ENCODE data around the gene OGFOD1. TPM values are rescaled to one million over a fixed set of nuclear protein-coding genes. Genes with fewer than 3 reads are reported as not detected.

Gene OGFOD1
- total and polyA plus RNA-seq, 2 of the 13 experiments (the other 11 are each of a cell fraction or from before 2014, with no cell fraction given), result 35.2 to 81.3 TPM

DNA sequence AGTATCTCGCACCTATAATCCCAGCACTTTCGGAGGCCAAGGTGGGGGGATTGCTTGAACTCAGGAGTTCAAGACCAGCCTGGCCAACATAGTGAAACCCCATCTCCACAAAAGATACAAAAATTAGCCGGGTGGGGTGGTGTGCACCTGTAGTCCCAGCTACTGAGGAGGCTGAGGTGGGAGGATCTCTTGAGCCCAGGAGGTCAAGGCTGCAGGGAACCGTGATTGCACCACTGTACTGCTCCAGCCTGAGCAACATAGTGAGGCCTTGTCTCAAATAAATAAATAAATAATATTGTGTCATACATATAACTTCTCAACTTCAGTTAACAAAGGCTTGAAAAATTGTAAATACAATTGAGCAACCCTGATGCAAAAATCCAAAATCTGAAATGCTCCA lies 34.2 kb upstream of the OGFOD1 start:
- ChIA-PET POLR2A (no interaction called here), CTCF (ENCODE audit: low intra/inter-chr PET ratio, low total read pairs) (no interaction called here)
- no TSS peak for BruUV-seq (replicated peaks)
- Histone ChIP-seq H3K27ac (ENCODE audit: extremely low read length, insufficient read depth, low read length) (no peak overlapping the region), H4K20me1 (ENCODE audit: insufficient read depth, low read length) (peaks cover under 1% of the 10 kb centered on the region; the same call in 1 of the 2 replicates), H3K4me1 (ENCODE audit: insufficient read depth, low read length) (peaks cover 37% of the 10 kb centered on the region), H3K27me3 (ENCODE audit: control insufficient read depth in 1 of 2, insufficient read depth in 2 of 2, low read length in 2 of 2) (no peaks in the 10 kb centered on the region), H2AFZ (ENCODE audit: low read length) (no peak overlapping the region), H3K4me2 (ENCODE audit: low read depth, low read length) (no peak overlapping the region), H3K79me2 (ENCODE audit: insufficient read depth, low read length) (peaks cover 77% of the 10 kb centered on the region), H3K9me3 (ENCODE audit: low read length) (no peaks in the 10 kb centered on the region), H3K36me3 (replicated peaks in 1 of 2; ENCODE audit: control insufficient read depth in 1 of 2, insufficient read depth in 2 of 2, low read length in 2 of 2) (peaks cover 5 to 24% of the 10 kb centered on the region in 2 experiments), H3K9ac (ENCODE audit: insufficient read depth, low read depth, low read length) (no peak overlapping the region), H3K4me3 (replicated peaks in 1 of 3; ENCODE audit: insufficient read depth in 1 of 3, low read depth in 2 of 3, low read length in 3 of 3) (no peak overlapping the region)
- no peak for ATAC-seq
- WGBS (ENCODE audit: low lambda C conversion rate), result 96% methylated on average over 4 of the region's 4 CpGs
- FAIRE-seq, result no peak
- intact Hi-C loops (cut with micrococcal nuclease; ENCODE audit: unreplicated experiment) (no loop called here), in situ Hi-C loops (cut with HindIII; ENCODE audit: extremely low pct_ligation_motif_present, low pct_unique_long_range_greater_than_20kb) (no loop called here)
- no peak for DNase-seq (ENCODE audit: low spot score)
- no peak for TF ChIP-seq ZZZ3 (CRISPR knock-in tag; IDR thresholded peaks at IDR 0.05; ENCODE audit: borderline replicate concordance)
- TF ChIP-seq, protein P1, sequence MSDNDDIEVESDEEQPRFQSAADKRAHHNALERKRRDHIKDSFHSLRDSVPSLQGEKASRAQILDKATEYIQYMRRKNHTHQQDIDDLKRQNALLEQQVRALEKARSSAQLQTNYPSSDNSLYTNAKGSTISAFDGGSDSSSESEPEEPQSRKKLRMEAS (IDR thresholded peaks at IDR 0.05), result no peak
- no peak for TF ChIP-seq ZNF263 (CRISPR knock-in tag; IDR thresholded peaks at IDR 0.05)
- no peak for TF ChIP-seq RNF2 (conservative IDR thresholded peaks at IDR 0.05; ENCODE audit: low read depth)
- no peak for TF ChIP-seq ZNF260 (CRISPR knock-in tag; IDR thresholded peaks at IDR 0.05; ENCODE audit: borderline replicate concordance, low read depth)
- TF ChIP-seq FIP1L1 (IDR thresholded peaks at IDR 0.05; ENCODE audit: borderline replicate concordance, insufficient read depth, low read depth, low read length), result no peak
- TF ChIP-seq RERE (CRISPR knock-in tag; IDR thresholded peaks at IDR 0.05; ENCODE audit: low read depth), result no peak
- TF ChIP-seq HOXA9 (CRISPR knock-in tag; IDR thresholded peaks at IDR 0.05; ENCODE audit: borderline replicate concordance), result no peak
- TF ChIP-seq TIGD3 (CRISPR knock-in tag; IDR thresholded peaks at IDR 0.05; ENCODE audit: borderline replicate concordance), result no peak
- TF ChIP-seq, protein P2, sequence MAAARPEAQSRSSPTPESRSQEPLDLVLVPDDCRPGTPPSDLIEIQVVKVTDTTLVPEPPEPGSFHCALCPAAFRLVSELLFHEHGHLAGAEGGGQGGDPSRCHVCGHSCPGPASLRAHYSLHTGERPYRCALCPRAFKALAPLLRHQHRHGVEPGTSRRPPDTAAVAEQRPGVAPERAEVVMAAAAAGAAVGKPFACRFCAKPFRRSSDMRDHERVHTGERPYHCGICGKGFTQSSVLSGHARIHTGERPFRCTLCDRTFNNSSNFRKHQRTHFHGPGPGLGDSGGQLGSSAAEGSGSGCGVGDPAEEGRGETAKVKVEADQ (CRISPR knock-in tag; IDR thresholded peaks at IDR 0.05; ENCODE audit: borderline replicate concordance), result no peak
- no peak for TF ChIP-seq STAT5B (CRISPR knock-in tag; IDR thresholded peaks at IDR 0.05)
- 0 out of 2 replicates have a peak, but pooled peaks have one; percentile 13 for TF ChIP-seq PHF21A (CRISPR knock-in tag; IDR thresholded peaks at IDR 0.05)

Data from HepG2 (cell line).